ENCODE measurements around the gene CHAC1.

DNA sequence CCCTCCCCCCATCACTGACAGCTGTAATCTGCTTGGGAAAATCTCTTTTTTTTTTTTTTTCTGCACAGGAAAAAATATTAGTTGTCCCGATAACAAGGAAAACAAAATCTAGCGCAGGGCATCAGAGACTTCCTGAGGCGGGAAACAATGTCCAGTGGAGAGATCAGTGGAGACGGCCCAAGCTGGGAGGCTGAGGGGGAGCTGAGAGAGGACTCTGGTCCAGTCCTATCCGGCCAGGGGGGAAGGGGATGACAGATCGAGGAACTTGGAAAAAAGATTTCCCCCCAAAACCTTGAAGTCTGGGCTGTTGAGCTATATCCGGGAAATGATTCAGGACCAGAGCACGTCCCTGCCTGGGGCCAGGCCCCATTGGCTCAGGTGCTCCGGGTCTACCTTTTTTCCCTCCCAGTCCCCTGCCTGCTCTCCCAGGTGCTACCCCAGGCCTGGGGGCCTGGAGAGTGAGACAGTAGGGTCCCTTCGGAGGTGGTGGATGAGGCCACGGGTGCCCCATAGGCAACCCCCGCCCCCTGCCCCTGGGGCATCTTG, 38.1 kb upstream of the CHAC1 start:
- TF ChIP-seq, protein P1, sequence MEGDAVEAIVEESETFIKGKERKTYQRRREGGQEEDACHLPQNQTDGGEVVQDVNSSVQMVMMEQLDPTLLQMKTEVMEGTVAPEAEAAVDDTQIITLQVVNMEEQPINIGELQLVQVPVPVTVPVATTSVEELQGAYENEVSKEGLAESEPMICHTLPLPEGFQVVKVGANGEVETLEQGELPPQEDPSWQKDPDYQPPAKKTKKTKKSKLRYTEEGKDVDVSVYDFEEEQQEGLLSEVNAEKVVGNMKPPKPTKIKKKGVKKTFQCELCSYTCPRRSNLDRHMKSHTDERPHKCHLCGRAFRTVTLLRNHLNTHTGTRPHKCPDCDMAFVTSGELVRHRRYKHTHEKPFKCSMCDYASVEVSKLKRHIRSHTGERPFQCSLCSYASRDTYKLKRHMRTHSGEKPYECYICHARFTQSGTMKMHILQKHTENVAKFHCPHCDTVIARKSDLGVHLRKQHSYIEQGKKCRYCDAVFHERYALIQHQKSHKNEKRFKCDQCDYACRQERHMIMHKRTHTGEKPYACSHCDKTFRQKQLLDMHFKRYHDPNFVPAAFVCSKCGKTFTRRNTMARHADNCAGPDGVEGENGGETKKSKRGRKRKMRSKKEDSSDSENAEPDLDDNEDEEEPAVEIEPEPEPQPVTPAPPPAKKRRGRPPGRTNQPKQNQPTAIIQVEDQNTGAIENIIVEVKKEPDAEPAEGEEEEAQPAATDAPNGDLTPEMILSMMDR (conservative IDR thresholded peaks at IDR 0.05 in 1 of 2, IDR thresholded peaks at IDR 0.05 in 1 of 2; ENCODE audit: low read depth in 1 of 2, low read length in 2 of 2): no peak
- TF ChIP-seq EZH2 (IDR thresholded peaks at IDR 0.05; ENCODE audit: low read length, missing control alignments): no peak

All from fibroblast of lung (primary cell).